Fibroblast of lung (primary cell): Measurements from ENCODE around the gene RALA.

Experiments
- CTCF ChIP-seq, 2 donors: IDR thresholded peaks in 1 of 2; conservative IDR thresholded peaks in 1 of 2; 1 replicate in 1 of 2; 2 replicates in 1 of 2; pipeline ENCODE4 v1.5.1; 2011 to 2012; ENCODE audit warnings: low read length in 2 of 2, control low read depth in 1 of 2, inconsistent platforms in 1 of 2, low read depth in 1 of 2, mild to moderate bottlenecking in 1 of 2
- EZH2 ChIP-seq: IDR thresholded peaks from 2 replicates; pipeline ENCODE4 v1.5.1; 2012; ENCODE audit warnings: low read length, control low read depth, mild to moderate bottlenecking; ENCODE audit errors: missing control alignments

DNA sequence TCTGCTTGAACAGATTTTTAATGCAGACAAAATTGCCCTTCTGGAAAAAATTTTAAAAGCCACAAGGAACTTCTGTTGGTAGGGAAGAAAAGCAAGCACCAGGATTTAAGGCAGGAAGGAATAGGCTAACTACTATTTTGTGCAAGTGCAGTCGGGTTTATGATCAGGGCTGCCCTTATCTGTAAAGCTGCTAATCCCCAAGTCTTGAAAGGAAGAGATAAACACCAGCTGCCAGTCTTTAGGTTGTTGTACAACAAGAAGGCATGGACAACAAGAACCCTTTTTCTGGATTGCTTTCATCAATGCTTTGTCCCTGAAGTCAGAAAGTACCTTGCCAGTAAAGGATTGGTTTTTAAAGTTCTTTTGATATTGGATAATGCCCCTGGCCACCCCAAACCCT, 40.7 kb downstream of the RALA start:
- TF ChIP-seq EZH2 (no peak), CTCF (conservative IDR thresholded peaks at IDR 0.05 in 1 of 2, IDR thresholded peaks at IDR 0.05 in 1 of 2; ENCODE audit: low read depth in 1 of 2, low read length in 2 of 2) (no peak)
